GM12878 (cell line): Measurements from ENCODE around the gene REEP1. TPM values are rescaled to one million over a fixed set of nuclear protein-coding genes. Genes with fewer than 3 reads are reported as not detected.

Experiments used
- ATAC-seq: fragments of 200-7000 bp; cut with Tn5 transposase; 3 replicates; pipeline ENCODE4 v1.9.1; 2020; ENCODE audit warnings: mild to moderate bottlenecking, moderate library complexity
- BruUV-seq: library from RNA; stranded (reverse); fragments of 400-500 nt; replicated peaks from 2 replicates; lab custom pipeline; 2021; lab: Mats Ljungman, UMichigan
- CTCF ChIA-PET: fragments of 300-600 bp; sonication (Branson Sonifier 250); formaldehyde crosslinking; extraction: SDS; loops from one replicate; lab custom pipeline; 2021; ENCODE audit warnings: inconsistent platforms; lab: Yijun Ruan, JAX
- POLR2A ChIA-PET: fragments of 350-600 bp; formaldehyde crosslinking; extraction: SDS; loops from one replicate; lab custom pipeline; 2021; ENCODE audit warnings: inconsistent platforms; lab: Charles Lee
- RAD21 ChIA-PET: fragments of 300-600 bp; sonication (Branson Sonifier 250); formaldehyde crosslinking; loops from one replicate; lab custom pipeline; 2023; ENCODE audit warnings: antibody characterized with exemption; ENCODE audit not compliant: unreplicated experiment; lab: Charles Lee
- SMC1A ChIA-PET: fragments of 300-600 bp; sonication (Branson Sonifier 250); formaldehyde crosslinking; loops from one replicate; lab custom pipeline; 2023; ENCODE audit not compliant: unreplicated experiment, uncharacterized antibody; lab: Charles Lee
- DNase-seq: peaks from one replicate; pipeline ENCODE4 v3.0.0-alpha.2; 2011; ENCODE audit warnings: low read depth, low spot score
- FAIRE-seq: peaks from 3 replicates; lab custom pipeline; 2011; peaks lifted over from hg19 to GRCh38; lab: Jason Lieb, UNC
- H2AFZ ChIP-seq: 2 replicates; pipeline ENCODE4 v1.6.0; 2011; ENCODE audit warnings: low read depth, low read length, control low read depth; ENCODE audit not compliant: control insufficient read depth
- H3K27ac ChIP-seq: 2 replicates; pipeline ENCODE4 v1.5.1; 2011; ENCODE audit warnings: control low read depth; ENCODE audit not compliant: control insufficient read depth, insufficient read depth
- H3K27me3 ChIP-seq, 2 experiments: replicated peaks in 1 of 2; 2 replicates each; pipeline versions ENCODE4 v1.6.0 to v1.6.1; 2011; ENCODE audit warnings: low read length in 1 of 2; ENCODE audit not compliant: control insufficient read depth in 2 of 2, insufficient read depth in 2 of 2
- H3K36me3 ChIP-seq, 2 experiments: 2 replicates each; pipeline ENCODE4 v1.5.1; 2011; ENCODE audit warnings: low read length in 1 of 2; ENCODE audit not compliant: control insufficient read depth in 2 of 2, insufficient read depth in 2 of 2
- H3K4me1 ChIP-seq: 2 replicates; pipeline ENCODE4 v1.6.1; 2011; ENCODE audit warnings: mild to moderate bottlenecking, low read length, moderate library complexity, mixed read lengths; ENCODE audit not compliant: control insufficient read depth, insufficient read depth
- H3K4me2 ChIP-seq: 2 replicates; pipeline ENCODE4 v1.6.0; 2011; ENCODE audit warnings: control low read depth; ENCODE audit not compliant: control insufficient read depth, insufficient read depth
- H3K4me3 ChIP-seq: fragments of 200-600 bp; sonication (generic); 2 replicates; pipeline ENCODE4 v1.5.1; 2016
- H3K79me2 ChIP-seq: 2 replicates; pipeline ENCODE4 v1.6.0; 2011; ENCODE audit warnings: low read length; ENCODE audit not compliant: control insufficient read depth, insufficient read depth
- H3K9ac ChIP-seq: 2 replicates; pipeline ENCODE4 v1.8.0; 2011; ENCODE audit warnings: low read length, control low read depth, mixed read lengths; ENCODE audit not compliant: control insufficient read depth, insufficient read depth
- H3K9me3 ChIP-seq: replicated peaks from 3 replicates; pipeline ENCODE4 v1.5.1; 2011; ENCODE audit warnings: mild to moderate bottlenecking, low read length; ENCODE audit not compliant: control insufficient read depth, insufficient read depth
- H4K20me1 ChIP-seq: 2 replicates; pipeline ENCODE4 v1.6.0; 2011; ENCODE audit not compliant: control insufficient read depth, insufficient read depth
- MXI1 ChIP-seq: fragments of 150-350 bp; IDR thresholded peaks from 2 replicates; pipeline ENCODE4 v1.6.1; 2011; ENCODE audit warnings: low read depth, mild to moderate bottlenecking, inconsistent platforms, low read length, improper control_type of control experiment
- NR2C1 ChIP-seq: fragments of 450-650 bp; IDR thresholded peaks from 2 replicates; pipeline ENCODE4 v1.6.1; 2017; ENCODE audit warnings: antibody characterized with exemption, mild to moderate bottlenecking, moderate library complexity
- YBX1 ChIP-seq: fragments of 450-650 bp; IDR thresholded peaks from 2 replicates; pipeline ENCODE4 v1.6.1; 2016; ENCODE audit warnings: antibody characterized with exemption
- WGBS: methylation state at CpG from one replicate; pipeline ENCODE4 v1.1.6; 2016; ENCODE audit warnings: low lambda C conversion rate; ENCODE audit not compliant: insufficient replicate concordance, insufficient coverage; ENCODE audit errors: missing lambda C conversion rate; 5-methylcytosine and 5-hydroxymethylcytosine counted together
- in situ Hi-C: fragments of 300-500 bp; cut with MboI; formaldehyde crosslinking; loops from 9 replicates; pipeline ENCODE4 v1.14.3; 2018; ENCODE audit warnings: mixed read lengths
- intact Hi-C: fragments of 100-400 bp; cut with micrococcal nuclease; formaldehyde crosslinking; loops from one replicate; pipeline ENCODE4 v1.14.2; 2022; ENCODE audit not compliant: unreplicated experiment
- polyA plus RNA-seq, 11 experiments: library from polyadenylated mRNA; depleted of rRNA in 4 of 11; unstranded in 6 of 11; stranded (reverse) in 5 of 11; fragments of >200 nt; fragmentation: Nextera tagmentation in 4 of 11; fragmentation: Illumina TruSeq in 1 of 11; extraction: Ambion mirVana in 4 of 11; extraction: Trizol in 1 of 11; gene quantifications; 1 replicate in 1 of 11; 2 replicates in 10 of 11; pipeline versions ENCODE4 v1.2.1 to v1.2.3, GENCODE V29; 2011 to 2016; ENCODE audit warnings: inconsistent platforms in 2 of 11, missing spikeins in 2 of 11, low read depth in 1 of 11
- total RNA-seq, 4 experiments: library from RNA; depleted of rRNA in 3 of 4; stranded (reverse); fragments of >200 nt in 3 of 4; fragmentation: Illumina TruSeq in 1 of 4; extraction: Trizol in 1 of 4; gene quantifications; 2 replicates each; pipeline versions ENCODE4 v1.2.1 to v1.2.3, GENCODE V29; 2013 to 2021
- TF ChIP-seq, protein P1 (sequence below): fragments of 150-350 bp; IDR thresholded peaks from 2 replicates; pipeline ENCODE4 v1.6.1; 2014; ENCODE audit warnings: mild to moderate bottlenecking, low read depth, low read length
- TF ChIP-seq, protein P2 (sequence below): IDR thresholded peaks from 2 replicates; pipeline ENCODE4 v1.6.1; 2012; ENCODE audit warnings: mild to moderate bottlenecking, low read depth, low read length

REEP1 gene
- total and polyA plus RNA-seq, 10 of the 15 experiments (the other 5 are each of a cell fraction or from before 2014, with no cell fraction given) = 0.02 to 0.30 (median 0.09) TPM; not detected in 1

DNA sequence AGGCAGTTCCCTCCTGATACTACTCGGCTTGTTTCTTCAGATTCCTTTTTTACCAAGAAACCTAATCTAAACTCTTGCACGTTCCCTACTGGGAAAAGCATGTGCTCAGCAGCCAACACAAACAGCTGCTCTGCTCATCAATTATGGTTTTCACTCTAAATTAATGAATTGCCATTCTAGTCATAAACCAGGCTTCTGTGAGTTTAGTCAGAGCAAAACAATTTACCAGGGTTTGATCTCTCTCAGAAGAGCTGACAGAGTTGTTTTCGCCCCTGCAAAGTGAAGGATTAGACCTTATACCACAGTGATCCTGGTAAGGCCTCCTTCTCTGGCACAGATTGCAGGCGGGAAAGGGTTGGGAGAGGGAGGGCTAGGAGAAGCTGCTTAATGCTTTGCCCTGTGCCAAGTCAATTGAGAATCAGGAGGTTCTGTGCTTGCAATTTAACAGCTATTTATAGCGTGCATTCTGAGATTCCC is 57.2 kb downstream of the REEP1 start:
- H3K4me1 ChIP-seq = peaks cover 8% of the 10 kb centered on the region
- no peak overlapping the region for H3K27ac ChIP-seq
- no peak overlapping the region for H3K4me2 ChIP-seq
- ChIA-PET CTCF (interaction anchor here (1.0 to 1.7 kb wide), 2 partner anchors 16 to 56 kb away, joined by 3 read pairs; no protein-coding TSS in a partner anchor), POLR2A (interaction anchor here (0.5 kb wide), 1 partner anchor 79 kb away, joined by 3 read pairs; no protein-coding TSS in a partner anchor), SMC1A (interaction anchor here (0.7 to 1.7 kb wide), 3 partner anchors 12 to 59 kb away, joined by 3 to 6 read pairs (median 4); no protein-coding TSS in a partner anchor), RAD21 (no interaction called here)
- no peak for ATAC-seq
- H3K27me3 ChIP-seq = no peaks in the 10 kb centered on the region
- no peaks in the 10 kb centered on the region for H3K9me3 ChIP-seq
- intact Hi-C loops (no loop called here), in situ Hi-C loops (no loop called here)
- no TSS peak for BruUV-seq
- no peak overlapping the region for H3K4me3 ChIP-seq
- H3K79me2 ChIP-seq = no peaks in the 10 kb centered on the region
- WGBS = 71% methylated on average over 5 of the region's 5 CpGs
- H3K9ac ChIP-seq = no peak overlapping the region
- H3K36me3 ChIP-seq = no peaks in the 10 kb centered on the region
- no peak for DNase-seq
- no peak overlapping the region for H2AFZ ChIP-seq
- H4K20me1 ChIP-seq = no peaks in the 10 kb centered on the region
- no peak for FAIRE-seq
- TF ChIP-seq, protein P1, sequence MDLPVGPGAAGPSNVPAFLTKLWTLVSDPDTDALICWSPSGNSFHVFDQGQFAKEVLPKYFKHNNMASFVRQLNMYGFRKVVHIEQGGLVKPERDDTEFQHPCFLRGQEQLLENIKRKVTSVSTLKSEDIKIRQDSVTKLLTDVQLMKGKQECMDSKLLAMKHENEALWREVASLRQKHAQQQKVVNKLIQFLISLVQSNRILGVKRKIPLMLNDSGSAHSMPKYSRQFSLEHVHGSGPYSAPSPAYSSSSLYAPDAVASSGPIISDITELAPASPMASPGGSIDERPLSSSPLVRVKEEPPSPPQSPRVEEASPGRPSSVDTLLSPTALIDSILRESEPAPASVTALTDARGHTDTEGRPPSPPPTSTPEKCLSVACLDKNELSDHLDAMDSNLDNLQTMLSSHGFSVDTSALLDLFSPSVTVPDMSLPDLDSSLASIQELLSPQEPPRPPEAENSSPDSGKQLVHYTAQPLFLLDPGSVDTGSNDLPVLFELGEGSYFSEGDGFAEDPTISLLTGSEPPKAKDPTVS = no peak
- TF ChIP-seq MXI1 = no peak
- TF ChIP-seq, protein P2, sequence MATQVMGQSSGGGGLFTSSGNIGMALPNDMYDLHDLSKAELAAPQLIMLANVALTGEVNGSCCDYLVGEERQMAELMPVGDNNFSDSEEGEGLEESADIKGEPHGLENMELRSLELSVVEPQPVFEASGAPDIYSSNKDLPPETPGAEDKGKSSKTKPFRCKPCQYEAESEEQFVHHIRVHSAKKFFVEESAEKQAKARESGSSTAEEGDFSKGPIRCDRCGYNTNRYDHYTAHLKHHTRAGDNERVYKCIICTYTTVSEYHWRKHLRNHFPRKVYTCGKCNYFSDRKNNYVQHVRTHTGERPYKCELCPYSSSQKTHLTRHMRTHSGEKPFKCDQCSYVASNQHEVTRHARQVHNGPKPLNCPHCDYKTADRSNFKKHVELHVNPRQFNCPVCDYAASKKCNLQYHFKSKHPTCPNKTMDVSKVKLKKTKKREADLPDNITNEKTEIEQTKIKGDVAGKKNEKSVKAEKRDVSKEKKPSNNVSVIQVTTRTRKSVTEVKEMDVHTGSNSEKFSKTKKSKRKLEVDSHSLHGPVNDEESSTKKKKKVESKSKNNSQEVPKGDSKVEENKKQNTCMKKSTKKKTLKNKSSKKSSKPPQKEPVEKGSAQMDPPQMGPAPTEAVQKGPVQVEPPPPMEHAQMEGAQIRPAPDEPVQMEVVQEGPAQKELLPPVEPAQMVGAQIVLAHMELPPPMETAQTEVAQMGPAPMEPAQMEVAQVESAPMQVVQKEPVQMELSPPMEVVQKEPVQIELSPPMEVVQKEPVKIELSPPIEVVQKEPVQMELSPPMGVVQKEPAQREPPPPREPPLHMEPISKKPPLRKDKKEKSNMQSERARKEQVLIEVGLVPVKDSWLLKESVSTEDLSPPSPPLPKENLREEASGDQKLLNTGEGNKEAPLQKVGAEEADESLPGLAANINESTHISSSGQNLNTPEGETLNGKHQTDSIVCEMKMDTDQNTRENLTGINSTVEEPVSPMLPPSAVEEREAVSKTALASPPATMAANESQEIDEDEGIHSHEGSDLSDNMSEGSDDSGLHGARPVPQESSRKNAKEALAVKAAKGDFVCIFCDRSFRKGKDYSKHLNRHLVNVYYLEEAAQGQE = no peak
- no peak for TF ChIP-seq NR2C1
- no peak for TF ChIP-seq YBX1
